K562 (cell line): ENCODE data around the gene BSN.

Source experiments
- BRCA1 ChIP-seq, 2 experiments: fragments of 450-650 bp in 1 of 2; sonication (generic) in 1 of 2; formaldehyde crosslinking in 1 of 2; IDR thresholded peaks; 2 replicates each; pipeline versions ENCODE4 v1.5.0 to v1.6.1; 2017 to 2020; ENCODE audit warnings: mild to moderate bottlenecking in 1 of 2, missing genetic modification reagents in 1 of 2
- CBFA2T2 ChIP-seq: fragments of 450-650 bp; conservative IDR thresholded peaks from 2 replicates; pipeline ENCODE4 v1.6.1; 2017; ENCODE audit warnings: mild to moderate bottlenecking
- CC2D1A ChIP-seq: fragments of 450-650 bp; IDR thresholded peaks from 2 replicates; pipeline ENCODE4 v1.6.1; 2017; ENCODE audit warnings: mild to moderate bottlenecking
- CREM ChIP-seq: IDR thresholded peaks from 2 replicates; pipeline ENCODE4 v1.6.1; 2014; ENCODE audit warnings: antibody characterized with exemption, low read depth
- LCOR ChIP-seq: sonication (generic); formaldehyde crosslinking; IDR thresholded peaks from 2 replicates; pipeline ENCODE4 v1.8.0; 2022; ENCODE audit warnings: mild to moderate bottlenecking, missing genetic modification reagents
- NFIC ChIP-seq: fragments of 450-650 bp; IDR thresholded peaks from 2 replicates; pipeline ENCODE4 v1.6.1; 2017; ENCODE audit warnings: mild to moderate bottlenecking, inconsistent platforms
- PTTG1 ChIP-seq: fragments of 450-650 bp; IDR thresholded peaks from 2 replicates; pipeline ENCODE4 v1.6.1; 2016; ENCODE audit warnings: low read depth, mild to moderate bottlenecking, missing genetic modification characterization, missing compliant biosample characterization
- RBFOX2 ChIP-seq: fragments of 200-400 bp; formaldehyde crosslinking; IDR thresholded peaks from 2 replicates; pipeline ENCODE4 v1.6.1; 2017; ENCODE audit warnings: low read depth, mild to moderate bottlenecking, low read length, moderate library complexity
- RBM17 ChIP-seq: fragments of 200-400 bp; formaldehyde crosslinking; IDR thresholded peaks from 2 replicates; pipeline ENCODE4 v1.6.1; 2017; ENCODE audit warnings: low read depth, mild to moderate bottlenecking, low read length, borderline replicate concordance
- RFX1 ChIP-seq: fragments of 450-650 bp; IDR thresholded peaks from 2 replicates; pipeline ENCODE4 v1.6.1; 2016; ENCODE audit warnings: mild to moderate bottlenecking, moderate library complexity
- ZFP36 ChIP-seq: fragments of 150-350 bp; IDR thresholded peaks from 2 replicates; pipeline ENCODE4 v1.6.1; 2018; ENCODE audit warnings: low read length, low read depth; ENCODE audit not compliant: partially characterized antibody
- ZNF707 ChIP-seq: fragments of 250-450 bp; sonication (Bioruptor Pico); conservative IDR thresholded peaks from 2 replicates; pipeline ENCODE4 v1.8.0; 2022; ENCODE audit warnings: inconsistent platforms, mild to moderate bottlenecking, moderate library complexity
- TF ChIP-seq, protein P1 (sequence below), 3 experiments: IDR thresholded peaks in 2 of 3; conservative IDR thresholded peaks in 1 of 3; 2 replicates each; pipeline ENCODE4 v1.5.1; 2011 to 2012; ENCODE audit warnings: low read length in 3 of 3, mild to moderate bottlenecking in 3 of 3, control low read depth in 2 of 3, improper control_type of control experiment in 1 of 3, inconsistent platforms in 1 of 3, low read depth in 1 of 3, mixed read lengths in 1 of 3, moderate library complexity in 1 of 3; ENCODE audit not compliant: insufficient read depth in 2 of 3

DNA sequence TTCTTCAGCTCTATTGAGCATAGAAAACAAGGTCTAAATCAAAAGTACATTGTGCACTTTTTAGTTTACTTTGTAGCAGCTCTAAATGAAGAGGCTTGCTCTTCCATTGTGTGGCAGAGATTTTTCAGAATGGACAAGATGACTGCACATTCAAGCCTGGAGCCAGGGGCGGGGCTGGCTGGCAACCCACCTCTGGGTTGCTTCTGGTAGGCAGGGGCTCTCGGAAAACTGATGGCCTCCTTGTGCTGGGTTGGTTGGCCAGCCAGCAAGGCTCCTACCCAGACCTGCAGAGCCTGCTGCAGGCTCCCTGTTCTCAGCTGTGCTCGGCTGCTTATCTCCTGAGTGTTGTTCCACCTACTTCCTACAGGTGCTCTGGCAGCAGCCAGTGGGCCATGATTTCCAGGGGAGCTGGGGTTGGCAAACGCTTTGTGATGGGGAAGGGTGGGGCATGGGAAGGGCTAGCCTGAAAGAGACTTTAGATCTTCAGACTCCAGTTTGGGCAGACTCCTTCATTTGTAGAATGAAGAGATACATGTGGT is 8.8 kb downstream of the BSN start:
- TF ChIP-seq LCOR (CRISPR knock-in tag) (no peak), NFIC (no peak), PTTG1 (tag) (no peak), CREM (no peak), BRCA1 (IDR thresholded peaks at IDR 0.05) (no peak), BRCA1 (CRISPR knock-in tag; IDR thresholded peaks at IDR 0.05) (no peak), RBFOX2 (no peak), ZNF707 (CRISPR knock-in tag) (no peak), ZFP36 (no peak), RBM17 (no peak), RFX1 (no peak), CC2D1A (no peak), CBFA2T2 (no peak)
- TF ChIP-seq, protein P1, sequence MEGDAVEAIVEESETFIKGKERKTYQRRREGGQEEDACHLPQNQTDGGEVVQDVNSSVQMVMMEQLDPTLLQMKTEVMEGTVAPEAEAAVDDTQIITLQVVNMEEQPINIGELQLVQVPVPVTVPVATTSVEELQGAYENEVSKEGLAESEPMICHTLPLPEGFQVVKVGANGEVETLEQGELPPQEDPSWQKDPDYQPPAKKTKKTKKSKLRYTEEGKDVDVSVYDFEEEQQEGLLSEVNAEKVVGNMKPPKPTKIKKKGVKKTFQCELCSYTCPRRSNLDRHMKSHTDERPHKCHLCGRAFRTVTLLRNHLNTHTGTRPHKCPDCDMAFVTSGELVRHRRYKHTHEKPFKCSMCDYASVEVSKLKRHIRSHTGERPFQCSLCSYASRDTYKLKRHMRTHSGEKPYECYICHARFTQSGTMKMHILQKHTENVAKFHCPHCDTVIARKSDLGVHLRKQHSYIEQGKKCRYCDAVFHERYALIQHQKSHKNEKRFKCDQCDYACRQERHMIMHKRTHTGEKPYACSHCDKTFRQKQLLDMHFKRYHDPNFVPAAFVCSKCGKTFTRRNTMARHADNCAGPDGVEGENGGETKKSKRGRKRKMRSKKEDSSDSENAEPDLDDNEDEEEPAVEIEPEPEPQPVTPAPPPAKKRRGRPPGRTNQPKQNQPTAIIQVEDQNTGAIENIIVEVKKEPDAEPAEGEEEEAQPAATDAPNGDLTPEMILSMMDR (IDR thresholded peaks at IDR 0.05 in 2 of 3, conservative IDR thresholded peaks at IDR 0.05 in 1 of 3; ENCODE audit: insufficient read depth in 2 of 3, low read depth in 1 of 3, low read length in 3 of 3): no peak
